GM19238 (cell line): ENCODE results near the gene N4BP2L1.
"Not testable (repeated sequence)": the region's sequence is repeated elsewhere in the genome, so short reads cannot be mapped to it uniquely, and the experiment has no call there.

Source experiments
- DNase-seq: peaks from one replicate; pipeline ENCODE4 v3.0.0; 2011; ENCODE audit warnings: low spot score; ENCODE audit not compliant: insufficient read length

Gene N4BP2L1

DNA sequence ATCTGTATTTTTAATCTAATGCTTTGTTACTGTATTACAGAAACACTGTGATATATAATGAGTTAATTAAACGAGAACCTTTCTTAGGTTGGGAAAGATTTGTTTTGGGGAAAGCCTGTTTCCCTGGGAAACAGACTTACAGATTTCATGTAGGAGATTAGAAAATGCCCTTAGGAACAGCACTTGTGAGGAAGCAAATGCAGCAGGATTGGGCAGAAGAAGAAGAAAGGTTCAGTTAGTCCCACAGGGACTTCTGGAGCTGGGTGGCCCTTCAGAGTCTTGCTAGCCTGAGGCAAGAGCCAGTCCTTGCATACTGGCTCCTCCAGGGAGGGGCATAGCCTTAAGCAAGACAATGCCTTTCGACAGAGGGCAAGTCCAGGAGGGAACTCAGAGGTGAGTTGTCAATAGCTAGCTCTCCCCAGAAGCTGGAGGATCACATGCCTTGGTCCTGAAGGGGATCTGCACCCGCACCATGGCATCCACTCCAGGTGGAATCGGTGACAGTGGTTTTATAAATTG is 36.8 kb downstream of the N4BP2L1 start:
- DNase-seq, result no peak

DNA sequence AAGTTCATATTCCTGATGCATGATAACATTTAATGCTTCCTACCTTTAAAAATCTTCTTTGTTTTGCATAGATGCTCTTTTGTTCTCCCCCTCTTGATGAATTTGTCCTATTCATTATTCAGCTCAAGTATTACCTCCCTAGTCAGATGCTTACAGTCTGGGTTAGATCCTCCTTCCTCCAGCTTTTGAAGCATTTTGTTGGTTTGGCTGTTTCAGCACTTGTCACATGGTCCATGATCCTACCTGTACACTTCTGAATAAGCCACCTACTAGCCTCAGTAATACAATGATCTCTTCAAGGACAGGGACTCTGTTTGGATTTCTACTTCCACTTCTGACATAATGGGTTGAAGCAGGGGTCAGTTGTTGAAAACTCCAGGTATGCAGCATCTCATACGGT is 37.4 kb downstream of the N4BP2L1 start:
- no peak for DNase-seq

DNA sequence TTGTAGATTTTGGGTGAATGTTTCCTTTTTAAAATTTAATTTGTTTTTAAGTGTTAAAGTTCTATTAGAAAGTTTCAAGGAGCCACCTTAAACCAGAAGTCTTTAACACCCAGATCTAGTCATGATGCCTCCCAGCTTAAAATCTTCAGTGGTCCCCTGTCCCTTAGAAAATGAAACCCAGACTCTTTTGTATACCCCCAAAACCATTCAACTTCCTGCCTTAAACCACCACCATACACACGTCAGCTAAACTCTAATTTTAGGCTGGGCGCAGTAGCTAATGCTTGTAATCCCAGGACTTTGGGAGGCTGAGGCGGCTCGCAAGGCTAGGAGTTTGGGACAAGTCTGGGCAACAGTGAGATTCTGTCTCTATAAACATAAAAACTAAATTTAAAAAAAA is 37.9 kb downstream of the N4BP2L1 start:
- DNase-seq, result peak; percentile 10

DNA sequence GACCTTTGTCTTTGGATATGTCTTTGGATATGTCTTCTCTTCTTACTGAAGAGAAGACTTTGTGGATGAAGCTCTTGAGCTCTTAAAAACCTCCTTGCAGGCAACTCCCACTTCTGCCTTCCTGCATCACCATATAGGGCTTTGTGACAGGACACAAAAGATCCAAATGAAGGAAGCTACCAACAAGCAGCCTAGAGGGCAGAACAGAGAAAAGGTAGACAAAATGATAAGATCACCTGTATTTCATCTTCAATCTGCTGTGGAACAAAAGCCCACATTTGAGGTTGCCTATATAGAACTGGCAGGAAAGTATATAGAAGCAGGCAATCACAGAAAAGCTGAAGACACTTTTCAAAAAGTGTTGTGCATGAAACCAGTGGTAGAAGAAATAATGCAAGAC is 42.5 kb downstream of the N4BP2L1 start:
- no peak for DNase-seq

DNA sequence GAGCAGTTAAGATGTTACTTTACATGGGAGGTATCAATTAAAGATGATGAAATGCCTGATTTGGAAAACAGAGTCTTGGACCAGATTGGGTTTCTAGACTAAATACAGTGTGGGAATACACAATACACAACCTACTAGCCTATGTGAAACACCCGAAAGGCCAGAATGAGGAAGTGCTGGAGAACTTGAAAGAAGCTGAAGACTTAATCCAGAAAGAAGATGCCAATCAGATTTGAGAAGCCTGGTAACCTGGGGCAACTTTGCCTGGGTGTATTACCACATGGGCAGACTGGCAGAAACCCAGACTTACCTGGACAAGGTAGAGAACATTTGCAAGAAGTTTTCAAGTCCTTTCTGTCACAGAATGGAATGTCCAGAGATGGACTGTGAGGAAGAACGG is 43.2 kb downstream of the N4BP2L1 start:
- DNase-seq, result no peak

DNA sequence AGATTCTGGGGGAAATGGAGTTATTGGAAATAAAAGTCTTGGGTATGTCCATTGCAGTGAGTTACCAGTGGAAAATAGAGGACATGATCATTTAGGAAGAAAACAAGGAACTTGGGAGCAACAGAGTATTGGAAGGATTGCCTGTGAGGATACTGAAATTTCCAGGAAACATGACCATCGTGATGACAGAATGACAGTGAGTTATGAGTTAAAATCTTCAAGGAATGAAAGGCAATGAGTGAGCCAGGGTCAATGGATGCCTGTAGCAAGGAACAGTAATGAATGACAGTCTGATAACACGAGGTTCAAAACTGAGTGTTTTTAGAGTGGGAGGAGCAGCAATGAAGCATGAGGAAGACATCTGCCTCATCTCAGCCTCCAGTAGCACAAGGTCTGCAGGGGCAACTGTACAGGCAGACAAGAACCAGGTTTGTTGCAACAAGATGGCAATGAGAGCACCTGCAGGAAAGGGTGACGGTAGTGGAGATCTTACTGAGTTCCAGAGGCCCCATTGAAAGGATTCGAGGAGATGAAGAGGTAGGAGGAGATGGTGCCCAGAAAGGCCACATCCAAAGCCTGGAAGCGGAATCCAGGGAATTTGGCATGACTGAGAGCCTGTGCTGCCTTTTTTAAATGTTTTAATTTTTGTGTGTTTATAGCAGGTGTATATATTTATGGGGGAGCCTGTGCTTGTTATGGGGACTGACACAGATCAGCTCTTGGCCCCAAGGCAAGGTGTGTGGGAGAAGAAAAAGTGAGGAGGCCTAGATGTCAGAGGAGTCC is 43.9 kb downstream of the N4BP2L1 start:
- DNase-seq, result no peak

DNA sequence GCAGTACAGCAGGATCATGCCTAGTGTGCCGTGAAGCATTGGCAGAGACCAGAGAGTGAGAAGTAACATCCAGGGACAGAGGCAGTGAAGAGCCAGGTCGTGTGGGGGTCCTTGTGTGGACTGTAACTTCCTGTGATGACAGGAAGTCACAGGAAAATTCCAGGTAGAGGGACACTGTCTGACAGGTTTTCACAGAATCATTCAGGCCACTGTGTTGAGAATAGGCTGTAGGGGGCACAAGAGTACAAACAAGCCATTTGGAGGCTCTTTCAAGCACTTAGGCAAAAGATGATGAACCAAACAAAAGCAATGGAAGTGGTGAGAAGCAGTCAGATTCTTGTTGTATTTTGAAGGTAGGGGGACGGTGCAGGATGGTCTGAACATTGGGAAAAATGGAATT is 46.4 kb downstream of the N4BP2L1 start:
- no peak for DNase-seq

DNA sequence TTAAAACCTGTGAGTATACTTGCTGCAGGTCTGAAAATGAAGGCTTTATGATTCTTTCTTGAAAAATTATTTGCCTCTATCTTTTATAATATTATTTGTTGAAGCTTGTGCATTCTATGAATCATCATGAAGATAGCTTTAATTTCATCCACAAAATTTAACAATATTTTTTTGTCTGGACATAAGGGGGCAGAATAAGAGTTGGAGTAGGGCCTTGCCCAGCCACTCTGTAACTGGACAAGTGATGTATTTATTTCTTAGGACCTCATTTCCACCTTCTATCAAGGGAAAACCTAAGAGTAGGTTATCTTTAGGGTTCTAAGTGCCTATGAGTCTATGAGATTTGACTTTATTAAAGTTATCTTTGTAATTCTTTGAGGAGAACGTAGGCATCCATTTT is 49.9 kb downstream of the N4BP2L1 start:
- no peak for DNase-seq

DNA sequence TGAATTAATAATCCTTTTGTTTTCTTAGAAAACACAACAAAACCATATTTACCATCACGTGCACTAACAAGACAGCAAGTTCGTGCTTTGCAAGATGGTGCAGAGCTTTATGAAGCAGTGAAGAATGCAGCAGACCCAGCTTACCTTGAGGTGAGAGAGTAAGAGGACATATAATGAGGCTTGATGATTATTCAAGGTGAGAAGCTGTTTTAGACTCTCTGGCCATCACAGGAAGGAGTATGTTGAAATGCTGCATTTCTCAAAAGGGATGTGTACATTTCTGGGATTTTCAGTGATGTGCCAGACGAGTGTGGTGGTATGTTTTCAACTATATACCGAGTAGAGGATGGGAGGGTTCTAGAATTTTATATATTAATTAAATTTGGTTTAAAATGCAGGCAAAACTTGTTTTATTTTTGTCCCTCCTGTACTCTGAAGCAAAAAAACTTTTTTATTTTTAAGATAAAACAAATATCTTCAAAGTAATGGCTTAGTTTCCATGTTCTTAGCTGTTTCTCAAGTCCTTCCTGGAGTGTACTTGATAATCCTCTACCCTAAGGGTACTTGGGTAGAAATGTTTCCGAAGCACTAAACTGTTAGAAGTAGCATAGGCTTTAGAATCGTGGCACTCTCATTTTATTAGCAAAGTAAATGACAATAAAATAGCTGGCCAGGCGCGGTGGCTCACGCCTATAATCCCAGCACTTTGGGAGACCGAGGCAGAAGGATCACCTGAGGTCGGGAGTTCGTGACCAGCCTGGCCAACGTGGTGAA is 51.1 kb downstream of the N4BP2L1 start:
- DNase-seq, result no peak

DNA sequence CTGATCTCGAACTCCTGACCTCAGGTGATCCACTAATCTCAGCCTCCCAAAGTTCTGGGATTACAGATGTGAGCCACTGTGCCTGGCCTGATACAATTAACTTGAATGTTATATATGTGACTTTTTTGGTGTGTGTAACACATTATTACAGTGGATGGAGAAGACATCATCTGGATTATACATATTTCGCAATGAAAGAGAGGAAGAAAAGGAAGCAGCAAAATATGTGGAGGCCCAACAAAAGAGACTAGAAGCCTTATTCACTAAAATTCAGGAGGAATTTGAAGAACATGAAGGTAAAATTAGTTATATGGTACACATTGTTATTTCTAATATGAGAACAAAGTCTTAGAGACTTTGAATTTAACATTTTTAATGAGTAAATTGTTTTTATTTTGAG is 57.1 kb downstream of the N4BP2L1 start:
- DNase-seq, result no peak

DNA sequence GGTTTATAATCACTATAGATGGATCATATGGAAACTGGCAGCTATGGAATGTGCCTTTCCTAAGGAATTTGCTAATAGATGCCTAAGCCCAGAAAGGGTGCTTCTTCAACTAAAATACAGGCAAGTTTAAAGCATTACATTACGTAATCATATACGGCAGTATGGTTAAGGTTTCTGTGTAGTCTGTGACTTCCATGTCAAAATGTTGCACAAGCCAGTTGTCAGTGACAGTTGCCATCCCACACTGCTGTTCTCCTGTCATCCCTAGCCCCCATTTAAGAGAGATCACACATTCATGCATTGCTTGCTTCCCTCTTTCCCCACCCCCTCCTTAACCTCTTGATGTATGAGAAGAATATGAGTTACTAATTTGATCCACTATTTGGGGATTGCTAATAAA is 65.4 kb downstream of the N4BP2L1 start:
- DNase-seq, result no peak

DNA sequence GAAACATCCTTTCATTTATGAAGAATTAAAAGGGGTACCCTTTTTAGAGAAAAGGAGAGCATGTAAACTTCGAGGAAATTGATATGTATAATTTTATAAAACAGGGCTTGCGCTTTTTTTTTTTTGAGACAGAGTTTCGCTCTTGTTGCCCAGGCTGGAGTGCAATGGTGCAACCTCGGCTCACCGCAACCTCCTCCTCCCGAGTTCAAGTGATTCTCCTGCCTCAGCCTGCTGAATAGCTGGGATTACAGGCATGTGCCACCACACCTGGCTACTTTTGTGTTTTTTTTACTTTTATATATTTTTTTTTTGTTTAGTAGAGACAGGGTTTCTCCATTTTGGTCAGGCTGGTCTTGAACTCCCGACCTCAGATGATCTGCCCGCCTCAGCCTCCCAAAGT is 72.0 kb downstream of the N4BP2L1 start:
- DNase-seq, result not testable (repeated sequence)

DNA sequence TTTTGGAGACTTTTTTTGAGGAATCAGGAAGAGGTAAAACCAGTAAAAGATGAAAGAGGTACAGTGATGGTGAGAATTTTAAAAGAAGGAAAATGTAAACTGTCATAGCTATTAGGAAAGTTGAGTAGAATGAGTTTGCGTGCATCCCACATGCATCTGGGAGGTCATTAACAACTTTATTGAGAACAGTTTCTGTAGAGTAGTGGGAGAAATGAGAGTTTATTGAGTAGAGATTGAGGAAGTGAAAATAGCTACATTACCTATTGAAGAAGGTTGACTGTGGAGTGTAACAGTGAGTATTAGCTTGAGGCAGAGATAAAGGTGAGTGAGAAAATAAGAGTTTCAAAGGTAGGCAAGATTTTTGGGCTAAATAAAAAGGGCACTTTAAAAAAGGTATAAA is 73.9 kb downstream of the N4BP2L1 start:
- no peak for DNase-seq

DNA sequence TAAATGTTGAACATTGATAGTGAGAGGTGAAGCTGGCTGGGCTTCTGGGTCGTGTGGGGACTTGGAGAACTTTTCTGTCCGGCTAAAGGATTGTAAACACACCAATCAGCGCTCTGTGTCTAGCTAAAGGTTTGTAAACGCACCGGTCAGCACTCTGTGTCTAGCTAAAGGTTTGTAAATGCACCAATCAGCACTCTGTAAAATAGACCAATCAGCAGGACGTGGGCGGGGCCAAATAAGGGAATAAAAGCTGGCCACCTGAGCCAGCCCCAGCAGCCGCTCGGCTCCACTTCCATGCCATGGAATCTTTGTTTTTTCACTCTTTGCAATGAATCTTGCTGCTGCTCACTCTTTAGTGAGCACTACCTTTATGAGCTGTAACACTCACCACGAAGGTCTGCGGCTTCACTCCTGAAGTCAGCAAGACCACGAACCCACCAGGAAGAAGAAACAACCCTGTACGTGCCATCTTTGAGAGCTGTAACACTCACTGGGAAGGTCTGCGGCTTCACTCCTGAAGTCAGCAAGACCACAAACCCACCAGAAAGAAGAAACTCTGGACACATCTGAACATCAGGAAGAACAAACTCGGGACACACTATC is 77.0 kb downstream of the N4BP2L1 start:
- not testable (repeated sequence) for DNase-seq
